HG02588 (cell line): ENCODE results near the gene TTLL9.

Experiments
- ATAC-seq: cut with Tn5 transposase; IDR thresholded peaks from one replicate; pipeline ENCODE4 v1.9.1; 2021; ENCODE audit warnings: mild to moderate bottlenecking, moderate library complexity; ENCODE audit not compliant: unreplicated experiment

The TTLL9 gene

DNA sequence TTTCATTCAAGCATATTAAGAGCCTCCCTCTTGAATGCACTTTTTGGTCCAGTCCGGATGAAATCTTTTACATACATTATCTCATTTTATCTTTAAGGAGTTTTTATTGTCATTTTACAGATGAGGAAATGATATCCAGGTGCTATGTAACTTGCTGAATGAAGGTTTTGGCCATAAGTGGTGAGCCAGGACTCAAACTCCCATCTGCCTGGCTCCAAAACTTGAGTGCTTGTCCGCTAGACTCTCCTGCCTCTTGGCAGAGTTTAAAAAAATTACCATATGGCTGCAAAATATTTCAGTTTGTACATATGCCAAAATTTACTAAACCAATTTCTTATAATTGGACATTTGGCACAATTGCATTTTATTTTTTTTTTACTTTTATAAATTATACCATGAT, 69.2 kb downstream of the TTLL9 start:
- ATAC-seq = no peak

DNA sequence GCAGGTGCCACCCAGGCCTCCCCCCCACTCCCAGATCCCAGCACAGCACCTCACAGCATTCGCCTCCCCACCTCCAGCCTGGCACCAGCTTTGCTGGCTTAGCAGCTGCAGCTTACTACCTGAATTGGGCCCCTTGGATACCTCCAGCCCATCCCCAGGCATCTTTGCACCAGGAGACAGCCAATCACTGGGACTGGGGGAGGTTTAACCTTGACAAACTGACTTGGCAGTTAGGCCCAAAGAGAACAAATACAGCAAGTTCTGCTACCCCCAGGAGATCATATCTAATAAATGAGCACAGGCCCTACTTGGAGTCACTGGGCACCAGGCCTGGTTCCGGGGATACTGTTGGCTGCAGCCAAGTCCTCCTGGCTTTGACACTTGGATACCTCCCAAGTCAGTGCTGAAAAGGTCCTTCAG, 72.6 kb downstream of the TTLL9 start:
- ATAC-seq = no peak

DNA sequence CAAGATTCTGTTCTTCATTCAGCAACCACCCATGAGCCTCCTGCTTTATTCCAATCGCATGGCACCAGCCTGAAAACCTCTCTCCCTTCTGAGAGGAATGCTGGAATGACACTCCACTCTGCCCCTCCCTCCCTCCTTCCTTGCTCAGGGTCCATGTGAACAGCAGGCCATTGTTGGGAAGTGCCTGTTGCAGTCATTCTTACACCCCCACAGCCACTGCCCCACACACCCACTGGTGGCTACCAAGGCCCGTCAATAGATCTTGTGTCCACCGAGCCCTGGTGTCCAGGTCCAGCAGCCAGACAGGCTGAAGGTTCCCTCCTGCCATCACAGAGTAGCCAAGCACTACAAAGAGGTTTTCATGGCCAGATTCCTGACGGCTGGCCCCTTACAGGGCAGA, 74.9 kb downstream of the TTLL9 start:
- no peak for ATAC-seq

DNA sequence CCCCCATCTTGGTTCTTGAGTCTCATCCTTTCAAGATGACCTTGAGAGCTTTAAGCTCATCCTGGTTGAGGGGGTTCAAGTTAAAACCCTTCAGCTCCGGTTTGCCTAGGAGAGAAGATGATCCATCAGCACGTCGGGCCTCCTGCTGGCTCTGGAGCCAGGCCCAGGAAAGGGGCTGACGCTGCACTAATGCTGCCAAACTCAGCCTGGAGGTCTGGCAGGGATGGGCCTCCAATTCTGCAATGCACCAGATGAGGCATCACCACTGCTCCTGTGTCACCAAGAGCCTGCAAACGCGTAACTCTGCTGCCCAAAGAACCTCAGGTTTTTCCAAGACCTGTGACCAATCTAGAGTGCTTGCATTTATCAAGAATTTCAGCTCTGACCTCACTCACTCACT, 75.4 kb downstream of the TTLL9 start:
- no peak for ATAC-seq

DNA sequence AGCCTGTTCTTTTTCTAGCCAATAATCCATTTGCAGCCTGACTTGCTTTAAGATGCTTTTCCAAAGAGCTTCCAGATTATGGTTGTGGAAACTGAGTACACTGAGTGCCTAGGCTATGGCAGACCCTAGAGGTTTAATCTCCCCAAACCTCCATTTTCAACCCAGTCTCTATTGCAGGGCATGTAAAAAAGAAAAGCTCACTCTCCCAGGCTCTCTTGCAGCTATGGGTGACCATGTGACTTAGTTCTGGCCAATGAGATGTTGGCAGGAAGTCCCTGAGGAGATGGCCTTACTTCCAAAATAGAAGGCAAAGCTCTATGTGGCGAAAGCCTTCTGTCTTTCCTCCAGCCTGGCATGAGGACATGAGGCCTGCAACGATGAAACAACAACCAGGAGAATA, 77.6 kb downstream of the TTLL9 start:
- no peak for ATAC-seq

DNA sequence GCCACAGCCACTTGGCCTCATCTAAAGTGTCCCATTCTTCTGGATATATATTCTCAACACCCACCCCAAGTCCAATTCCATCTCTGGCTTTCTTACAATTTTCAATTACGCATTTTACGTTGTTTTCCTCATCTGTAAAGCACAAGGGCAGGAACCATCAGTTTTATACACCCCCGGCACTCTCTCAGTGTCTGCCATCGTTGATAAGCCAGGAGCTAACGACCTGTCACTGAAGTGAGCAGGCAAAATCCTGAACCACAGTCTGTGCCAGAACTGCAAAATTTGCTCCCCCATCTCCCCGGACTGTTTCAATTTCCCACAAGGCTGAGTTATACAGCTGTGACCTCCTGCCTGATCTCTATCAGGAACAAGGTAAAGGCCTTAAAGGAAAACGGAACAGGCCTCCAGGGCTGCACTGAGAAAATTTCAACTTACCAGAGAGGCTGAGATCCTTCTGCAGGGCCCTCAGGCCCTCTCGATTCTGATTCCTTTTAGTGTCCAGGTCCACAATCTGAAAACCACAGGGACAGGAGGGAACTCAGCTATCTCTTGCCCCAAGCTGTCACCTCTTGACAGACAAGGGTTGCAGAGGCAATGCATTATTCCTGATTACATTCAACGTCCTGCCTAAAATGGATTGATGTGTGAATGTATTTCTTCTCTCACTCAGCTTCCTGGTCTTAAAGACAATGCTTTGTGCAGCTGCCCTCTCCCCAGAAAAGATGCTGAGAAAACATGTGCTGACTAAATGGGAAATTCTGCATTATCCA, 79.6 kb downstream of the TTLL9 start:
- ATAC-seq = no peak

DNA sequence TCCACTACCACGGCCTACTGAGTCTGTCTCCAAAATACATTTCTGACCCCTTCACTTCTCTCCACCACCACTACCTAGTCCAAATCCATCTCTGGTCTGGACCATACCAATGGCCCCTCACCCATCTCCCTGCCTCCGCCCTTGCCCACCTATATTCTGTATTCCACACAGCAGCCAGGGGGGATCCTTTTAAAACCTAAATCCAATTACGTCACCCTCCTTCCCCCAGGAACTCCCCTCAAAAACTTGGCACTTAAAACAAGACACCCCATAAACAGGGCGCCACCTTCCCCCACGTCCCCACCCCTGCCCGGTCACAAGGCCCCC, 80.7 kb downstream of the TTLL9 start:
- no peak for ATAC-seq

DNA sequence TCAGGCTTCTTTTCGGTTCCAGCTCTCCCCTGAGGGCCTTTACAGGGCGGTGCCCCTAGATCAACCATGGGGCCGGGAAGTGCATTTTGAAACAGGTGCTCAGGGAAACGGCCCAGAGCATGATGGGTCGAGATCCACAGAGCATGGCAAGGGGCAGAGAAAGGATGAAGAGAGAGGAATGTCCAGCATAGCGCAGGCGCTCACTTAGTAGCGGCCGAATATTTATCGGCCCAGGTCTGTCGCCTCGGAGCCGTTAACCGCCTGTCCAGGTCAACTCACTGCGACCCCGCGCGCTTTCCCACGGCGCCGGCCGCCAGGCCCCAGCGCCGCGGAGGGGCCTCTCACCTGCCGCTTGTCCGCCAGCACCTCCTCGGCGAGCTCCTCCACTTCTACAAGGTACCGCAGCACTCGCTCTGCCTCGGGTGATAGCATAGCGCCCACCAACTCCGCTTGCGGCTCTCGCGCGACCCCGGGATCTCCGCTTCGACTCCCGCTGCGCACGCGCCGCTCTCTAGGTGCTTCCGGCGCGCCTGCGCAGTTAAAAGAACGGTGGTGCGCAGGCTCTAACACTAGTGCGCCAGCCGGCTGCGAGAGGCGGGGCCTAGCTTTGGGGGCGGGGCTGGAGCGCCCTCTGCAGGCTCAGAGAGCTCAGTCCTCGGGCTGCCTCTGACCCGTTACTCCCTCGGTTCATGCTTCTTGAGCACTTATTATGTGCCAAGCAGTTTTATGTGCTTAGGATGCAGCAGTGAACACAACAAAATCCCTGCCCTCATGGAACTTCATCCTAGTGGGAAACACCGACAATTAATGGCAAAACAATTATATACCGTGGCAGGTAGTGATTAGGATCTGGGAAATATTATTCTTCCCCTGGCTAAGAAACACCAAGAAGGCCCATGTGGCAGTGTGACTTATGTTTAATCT, 81.4 kb downstream of the TTLL9 start, which contains the start of gene PDRG1:
TSS of gene PDRG1 (minus strand) at position 517 of the 924 bp plus-strand sequence. CDS start at position 432, 85 bp downstream.
- peak; percentile 87 for ATAC-seq

DNA sequence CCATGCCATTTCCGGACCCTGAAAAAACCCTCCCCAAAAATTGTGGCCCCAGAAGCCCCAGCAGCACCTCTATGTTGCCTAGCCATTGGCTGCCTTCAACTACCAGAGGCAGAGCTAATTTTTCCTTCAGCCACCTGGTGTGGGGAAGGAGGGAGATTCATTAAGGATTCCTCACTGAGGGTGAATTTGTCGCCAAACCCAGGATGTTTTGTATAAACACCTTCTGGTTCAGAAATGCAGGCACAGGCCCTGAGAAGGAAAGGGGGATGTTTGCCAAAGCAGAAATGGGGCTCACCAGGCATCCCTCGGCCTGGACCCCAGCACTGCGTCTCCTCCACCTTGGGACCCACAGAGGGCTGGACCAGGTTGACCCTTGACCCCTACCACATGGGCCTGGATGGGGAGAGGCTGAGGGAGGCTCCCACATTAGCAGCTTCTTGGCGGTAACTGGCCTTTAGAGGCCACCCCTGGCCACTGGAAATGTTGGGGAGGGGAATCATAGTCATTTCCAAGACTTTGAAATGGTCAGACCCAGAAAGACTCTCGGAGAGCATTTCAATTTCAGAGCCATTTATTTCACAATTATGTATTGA, 83.2 kb downstream of the TTLL9 start:
- no peak for ATAC-seq

DNA sequence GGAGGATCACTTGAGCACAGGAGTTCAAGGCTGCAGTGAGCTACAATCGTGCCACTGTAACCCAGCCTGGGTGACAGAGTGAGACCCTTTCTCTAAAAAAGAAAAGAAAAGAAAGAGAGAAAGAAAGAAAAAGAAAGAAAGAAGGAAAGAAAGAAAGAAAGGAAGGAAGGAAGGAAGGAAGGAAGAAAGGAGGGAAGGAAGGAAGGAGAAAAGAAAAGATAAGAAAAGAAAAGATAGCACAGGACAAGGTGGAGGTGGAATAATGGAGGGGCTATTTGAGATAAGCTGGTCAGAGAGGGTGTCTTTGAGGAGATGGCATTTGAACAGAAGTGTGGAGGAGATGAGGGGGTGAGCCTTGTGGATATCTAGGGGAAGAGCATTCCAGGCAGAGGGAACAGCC, 84.1 kb downstream of the TTLL9 start:
- no peak for ATAC-seq

DNA sequence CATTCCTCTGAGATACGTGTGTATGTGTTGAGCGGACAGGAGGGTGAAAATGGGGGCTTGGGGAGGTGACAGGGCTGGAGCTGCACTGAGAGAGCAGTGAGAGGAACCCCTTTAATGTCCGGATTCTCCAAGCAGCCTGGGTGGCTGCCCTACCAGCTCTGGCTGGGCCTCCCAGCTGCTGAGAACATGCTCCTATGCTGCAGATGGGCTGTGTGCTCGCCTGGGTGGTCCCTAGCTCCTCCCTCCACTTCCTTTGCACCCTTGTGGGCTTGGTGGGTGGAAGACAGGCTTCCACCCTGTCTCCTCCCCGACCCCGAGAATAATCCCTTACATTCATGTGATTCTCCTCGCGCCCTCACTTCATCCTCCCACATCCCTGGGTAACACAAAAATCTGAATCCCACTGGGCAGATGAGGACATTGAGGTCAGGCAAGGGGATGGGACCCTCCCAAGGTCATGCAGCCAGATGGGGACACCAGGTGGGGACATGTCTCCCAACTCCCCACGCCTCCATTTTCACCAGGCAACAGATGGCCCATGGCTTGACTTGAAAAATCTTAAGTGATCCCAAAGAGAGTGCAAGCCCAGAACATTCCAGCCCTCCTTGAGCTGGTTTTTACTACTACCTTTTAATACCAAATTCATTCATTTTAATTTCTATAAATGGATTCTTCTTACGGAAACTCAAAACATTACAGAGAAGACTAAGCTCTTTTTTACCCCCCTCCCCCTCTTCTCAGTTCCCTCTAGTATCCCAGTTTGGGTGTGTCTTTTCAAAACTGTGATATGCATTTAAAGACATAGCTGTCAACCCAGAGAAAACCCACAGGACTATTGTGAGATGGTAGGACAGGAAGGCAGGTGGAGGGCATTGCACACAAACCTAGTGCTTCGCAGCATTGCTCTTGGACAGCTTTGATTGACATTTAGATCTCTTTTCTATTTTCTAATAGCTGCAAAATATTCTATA, 86.4 kb downstream of the TTLL9 start:
- no peak for ATAC-seq

DNA sequence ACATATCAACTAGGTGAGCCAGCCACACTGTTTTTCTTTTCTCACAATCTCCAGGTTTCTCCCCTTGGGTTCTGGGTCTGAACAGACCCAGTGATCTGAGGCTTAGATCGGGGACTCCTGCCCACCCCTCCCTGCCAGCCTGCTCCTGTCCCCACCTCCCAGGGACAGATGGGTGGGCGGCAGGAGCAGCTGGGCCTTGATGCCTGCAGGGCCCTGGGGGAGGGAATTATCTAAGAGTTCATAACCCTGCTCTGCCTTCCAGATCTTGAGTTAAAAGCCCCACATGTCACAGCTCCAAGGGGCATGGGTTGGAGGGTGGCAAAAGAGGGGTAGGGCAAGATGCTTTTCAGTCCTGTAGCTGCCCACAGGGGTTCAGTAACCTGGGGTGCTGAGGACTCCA, 92.3 kb downstream of the TTLL9 start:
- no peak for ATAC-seq

DNA sequence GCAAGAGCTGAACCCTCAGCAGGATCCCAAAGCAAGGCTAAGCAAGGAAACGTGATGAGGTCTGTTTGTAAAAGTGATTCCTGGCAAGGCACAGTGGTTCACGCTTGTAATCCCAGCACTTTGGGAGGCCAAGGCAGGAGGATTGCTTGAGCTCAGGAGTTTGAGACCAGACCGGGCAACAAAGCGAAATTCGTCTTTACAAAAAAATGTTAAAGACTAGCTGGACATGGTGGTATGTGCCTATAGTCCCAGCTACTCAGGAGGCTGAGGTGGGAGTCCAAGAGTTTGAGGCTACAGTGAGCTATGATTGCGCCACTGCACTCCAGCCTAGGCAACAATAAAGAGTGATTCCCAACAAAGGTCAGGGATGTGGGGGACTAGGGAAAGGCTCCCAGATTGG, 93.5 kb downstream of the TTLL9 start:
- ATAC-seq = no peak

DNA sequence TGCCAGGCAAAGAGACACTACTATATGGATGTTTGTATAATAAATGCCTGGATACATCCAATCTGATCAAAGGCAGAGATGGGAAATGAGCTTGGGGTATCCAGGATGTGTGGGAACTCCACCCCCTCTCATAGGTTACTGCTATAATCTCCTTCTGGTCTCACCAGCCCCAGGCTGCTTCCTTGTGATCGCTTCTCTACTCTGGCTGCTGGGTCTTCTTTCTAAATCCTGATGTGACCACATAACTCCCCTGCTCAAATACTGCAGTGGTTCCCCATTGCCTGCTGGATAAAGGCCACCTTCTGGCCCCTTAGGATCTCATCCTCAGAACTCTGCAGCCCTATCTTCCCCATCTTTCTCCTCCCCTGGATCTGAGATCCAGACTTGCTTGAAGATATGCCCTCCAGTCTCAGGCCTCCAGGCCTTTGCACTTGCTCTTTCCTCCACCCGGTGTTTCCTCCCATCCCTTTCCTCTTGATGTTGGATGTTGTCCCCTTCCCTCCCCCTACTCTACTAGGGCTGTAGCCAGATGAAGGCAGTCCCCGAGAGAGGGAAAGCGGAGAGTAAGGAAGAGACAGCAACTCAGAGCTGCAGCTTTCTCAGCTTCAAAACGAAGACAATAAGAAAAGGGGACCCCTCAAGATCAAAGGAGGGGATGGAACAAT, 96.7 kb downstream of the TTLL9 start:
- ATAC-seq = no peak

DNA sequence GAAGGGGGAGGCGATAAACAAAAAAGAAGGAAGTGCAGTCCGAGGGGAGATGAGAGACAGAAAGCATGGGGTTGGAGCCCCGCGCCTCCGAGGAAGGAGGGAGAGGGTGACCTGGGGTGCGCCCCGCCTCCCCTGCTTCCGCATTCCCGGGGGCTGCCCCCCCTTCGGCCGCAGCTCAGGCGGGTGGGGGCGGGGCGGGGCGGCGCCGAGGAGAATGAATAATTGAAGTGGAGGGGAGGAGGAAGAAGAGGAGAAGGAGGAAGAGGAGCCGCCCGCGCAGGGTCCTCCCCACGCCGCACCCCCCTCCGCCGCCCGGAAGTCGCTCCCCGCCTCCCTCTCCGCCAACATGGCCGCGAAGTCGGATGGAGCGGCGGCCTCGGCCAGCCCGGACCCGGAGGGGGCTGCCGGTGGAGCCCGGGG, 97.4 kb downstream of the TTLL9 start, which contains the start of gene XKR7:
TSS of gene XKR7 (plus strand) at position 322 of the 420 bp plus-strand sequence. CDS start at position 347, 25 bp downstream.
- no peak for ATAC-seq

DNA sequence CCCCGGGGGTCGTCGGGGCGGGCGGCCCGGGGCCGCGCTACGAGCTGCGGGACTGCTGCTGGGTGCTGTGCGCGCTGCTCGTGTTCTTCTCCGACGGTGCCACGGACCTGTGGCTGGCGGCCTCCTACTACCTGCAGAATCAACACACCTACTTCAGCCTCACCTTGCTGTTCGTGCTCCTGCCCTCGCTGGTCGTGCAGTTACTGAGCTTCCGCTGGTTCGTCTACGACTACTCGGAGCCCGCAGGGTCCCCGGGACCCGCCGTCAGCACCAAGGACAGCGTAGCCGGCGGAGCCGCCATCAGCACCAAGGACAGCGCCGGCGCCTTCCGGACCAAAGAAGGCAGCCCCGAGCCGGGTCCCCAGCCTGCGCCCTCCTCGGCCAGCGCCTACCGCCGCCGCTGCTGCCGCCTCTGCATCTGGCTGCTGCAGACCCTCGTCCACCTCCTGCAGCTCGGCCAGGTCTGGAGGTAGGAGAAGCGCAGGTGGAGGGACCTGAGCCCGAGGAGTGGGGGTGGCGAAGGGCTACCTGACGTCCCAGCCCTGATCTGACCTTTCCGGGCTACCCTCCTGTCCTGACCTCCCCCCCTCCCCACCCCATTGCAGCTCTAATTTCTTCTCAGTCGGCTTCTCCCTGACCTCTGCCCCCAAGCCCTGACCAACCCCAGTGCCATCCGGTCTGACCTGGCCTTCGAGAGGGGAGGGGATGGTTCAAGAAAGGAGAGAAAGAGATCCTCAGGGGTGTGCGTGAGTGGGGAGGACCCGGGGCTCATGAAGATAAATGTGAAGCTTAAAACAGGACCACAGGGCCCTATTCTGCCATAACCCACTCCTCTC, 98.1 kb downstream of the TTLL9 start:
- no peak for ATAC-seq

DNA sequence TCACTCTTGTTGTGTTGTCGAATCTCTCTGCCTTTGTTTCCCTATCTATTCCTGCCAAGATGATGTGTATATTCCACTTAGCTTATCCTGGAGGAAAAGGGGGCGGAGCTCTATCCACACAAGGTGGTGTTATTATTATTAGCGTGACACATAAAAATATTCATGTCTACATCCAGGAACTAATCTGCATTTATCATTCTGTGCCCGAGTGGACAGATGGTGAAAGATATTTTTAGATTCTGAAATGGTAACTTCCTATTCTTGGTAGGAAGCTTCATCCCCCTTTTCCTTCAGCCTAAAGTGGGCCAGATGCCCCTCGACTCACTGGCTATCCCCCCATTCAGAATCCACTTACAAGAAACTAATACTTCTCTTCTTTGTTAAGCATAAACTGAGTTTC, 99.6 kb downstream of the TTLL9 start:
- ATAC-seq = no peak

DNA sequence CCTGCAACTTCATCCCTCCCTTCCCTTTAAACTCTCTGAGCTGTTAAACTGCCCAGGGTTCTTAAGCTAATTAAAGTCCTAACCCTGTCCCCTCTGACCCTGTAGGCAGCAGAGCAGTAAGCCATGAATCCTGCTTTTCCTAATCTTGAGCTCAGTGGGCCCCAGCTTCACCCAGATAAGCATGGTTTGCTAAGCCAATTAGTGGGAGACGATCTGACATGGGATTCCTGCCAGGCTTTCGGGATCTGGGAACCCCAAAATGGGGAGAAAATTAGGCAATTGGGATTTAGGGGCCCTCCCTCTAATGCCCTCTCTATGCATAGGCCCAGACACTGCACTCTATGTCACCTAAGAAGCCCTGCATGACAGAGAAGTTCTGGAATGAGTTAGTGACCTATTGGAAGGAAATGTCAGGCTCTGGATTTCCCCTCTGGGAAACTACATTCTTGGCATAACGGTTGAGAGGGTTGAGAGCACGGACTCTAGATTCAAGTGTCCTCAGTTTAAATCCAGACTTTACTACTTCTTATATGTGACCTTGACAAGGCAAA, 102.1 kb downstream of the TTLL9 start:
- ATAC-seq = no peak

DNA sequence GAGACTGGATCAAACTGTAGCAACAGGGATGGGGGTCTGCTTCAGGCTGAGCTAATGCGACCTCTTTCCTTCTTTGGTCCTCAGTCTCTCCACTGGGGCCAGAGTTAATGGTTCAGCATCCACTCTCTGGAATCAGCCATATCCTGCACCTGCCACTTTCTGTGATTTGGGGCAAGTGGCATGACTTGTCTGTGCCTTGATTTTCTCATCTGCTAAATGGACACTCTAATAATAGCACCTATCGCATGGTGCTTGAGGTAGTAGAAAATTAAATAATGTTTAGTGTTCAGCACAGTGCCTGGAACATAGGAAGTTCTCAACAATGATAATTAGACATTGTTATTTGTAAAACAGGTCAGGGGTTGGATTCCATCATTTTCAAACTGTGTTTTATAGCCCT, 103.9 kb downstream of the TTLL9 start:
- ATAC-seq = no peak
